Inflammatory macrophage treated with lipopolysaccharide for 1 hour (primary cell): ENCODE results near the gene GFPT1.
"Not testable (repeated sequence)": the region's sequence is repeated elsewhere in the genome, so short reads cannot be mapped to it uniquely, and the experiment has no call there.

ENCODE experiments used
- DNase-seq, 2 donors: peaks; one replicate each; pipeline ENCODE4 v3.0.0-alpha.2; 2020 to 2022

The GFPT1 gene

GRCh38 chr2:69383176-69383812 is 3.7 kb downstream of the GFPT1 start:
- no peak for DNase-seq

- no peak for DNase-seq
Observed at GRCh38 chr2:69382547-69382946, 4.5 kb downstream of the GFPT1 start.

- DNase-seq = no peak
Observed at GRCh38 chr2:69381337-69381737, 5.7 kb downstream of the GFPT1 start.

- DNase-seq = no peak
Observed at GRCh38 chr2:69380072-69380917, 6.7 kb downstream of the GFPT1 start.

- DNase-seq = no peak
Observed at GRCh38 chr2:69376403-69376802, 10.6 kb downstream of the GFPT1 start.

- peak; percentile 31 to 65 for DNase-seq
Observed at GRCh38 chr2:69375494-69376353, 11.3 kb downstream of the GFPT1 start.

- DNase-seq = no peak
Observed at GRCh38 chr2:69372767-69373166, 14.3 kb downstream of the GFPT1 start.

GRCh38 chr2:69369802-69370201 is 17.2 kb downstream of the GFPT1 start:
- DNase-seq = no peak

GRCh38 chr2:69368588-69368987 is 18.4 kb downstream of the GFPT1 start:
- DNase-seq = no peak

GRCh38 chr2:69359371-69359770 is 27.7 kb downstream of the GFPT1 start:
- DNase-seq = no peak

GRCh38 chr2:69358914-69359313 is 28.1 kb downstream of the GFPT1 start:
- DNase-seq = no peak

- DNase-seq = no peak
Observed at GRCh38 chr2:69356471-69356870, 30.6 kb downstream of the GFPT1 start.

GRCh38 chr2:69354976-69355375 is 32.1 kb downstream of the GFPT1 start:
- not testable (repeated sequence) for DNase-seq

GRCh38 chr2:69353360-69353759 is 33.7 kb downstream of the GFPT1 start:
- DNase-seq = no peak

GRCh38 chr2:69348781-69349180 is 38.2 kb downstream of the GFPT1 start:
- no peak for DNase-seq

- DNase-seq = peak in 1 of 2 donors; percentile 6
Observed at GRCh38 chr2:69345434-69345833, 41.6 kb downstream of the GFPT1 start.

- no peak for DNase-seq
Observed at GRCh38 chr2:69344305-69344704, 42.7 kb downstream of the GFPT1 start.

GRCh38 chr2:69340101-69340775 is 46.8 kb downstream of the GFPT1 start:
- DNase-seq = no peak

- DNase-seq = no peak
Observed at GRCh38 chr2:69335311-69335710, 51.7 kb downstream of the GFPT1 start.

GRCh38 chr2:69333352-69333751 is 53.7 kb downstream of the GFPT1 start:
- no peak for DNase-seq

- no peak for DNase-seq
Observed at GRCh38 chr2:69330781-69331180, 56.2 kb downstream of the GFPT1 start.

GRCh38 chr2:69322631-69323030 is 64.4 kb downstream of the GFPT1 start:
- DNase-seq = no peak

- DNase-seq = no peak
Observed at GRCh38 chr2:69316550-69316949, 70.5 kb downstream of the GFPT1 start.
